Parathyroid adenoma (tissue), 2 donors: ENCODE measurements around the gene PDE8B.

Experiments
- H2AFZ ChIP-seq: fragments of 300-600 bp; sonication (generic); one replicate; pipeline ENCODE4 v1.7.0; 2017; ENCODE audit warnings: antibody characterized with exemption, mild to moderate bottlenecking
- H3K27ac ChIP-seq: fragments of 300-600 bp; sonication (generic); one replicate; pipeline ENCODE4 v1.7.0; 2017
- H3K27me3 ChIP-seq: fragments of 300-600 bp; sonication (generic); one replicate; pipeline ENCODE4 v1.7.0; 2017; ENCODE audit warnings: low read length; ENCODE audit not compliant: control insufficient read depth, insufficient read depth
- H3K36me3 ChIP-seq: fragments of 300-600 bp; sonication (generic); one replicate; pipeline ENCODE4 v1.7.0; 2017; ENCODE audit warnings: low read length; ENCODE audit not compliant: control insufficient read depth, insufficient read depth
- H3K4me1 ChIP-seq: fragments of 300-600 bp; sonication (generic); one replicate; pipeline ENCODE4 v1.7.0; 2017; ENCODE audit warnings: control low read depth
- H3K4me2 ChIP-seq: fragments of 300-600 bp; sonication (generic); one replicate; pipeline ENCODE4 v1.7.0; 2017; ENCODE audit warnings: low read length
- H3K4me3 ChIP-seq: fragments of 300-600 bp; sonication (generic); one replicate; pipeline ENCODE4 v1.7.0; 2017; ENCODE audit warnings: low read depth, low read length
- H3K79me2 ChIP-seq: fragments of 300-600 bp; sonication (generic); one replicate; pipeline ENCODE4 v1.7.0; 2017; ENCODE audit warnings: control low read depth
- H3K9ac ChIP-seq: fragments of 300-600 bp; sonication (generic); one replicate; pipeline ENCODE4 v1.7.0; 2017; ENCODE audit warnings: mild to moderate bottlenecking
- H3K9me3 ChIP-seq: fragments of 300-600 bp; sonication (generic); one replicate; pipeline ENCODE4 v1.7.0; 2017; ENCODE audit warnings: low read length; ENCODE audit not compliant: control insufficient read depth
- CTCF ChIP-seq: fragments of 300-600 bp; sonication (generic); IDR thresholded peaks from one replicate; pipeline ENCODE4 v1.7.0; 2017; ENCODE audit warnings: antibody characterized with exemption, mild to moderate bottlenecking
- donor health status: primary hyperparathyroidism.

Gene PDE8B

GRCh38 chr5:77249475-77249874 lies 39.0 kb downstream of the PDE8B start:
- H3K4me2 ChIP-seq = no peak overlapping the region
- H2AFZ ChIP-seq = no peak overlapping the region
- TF ChIP-seq CTCF = no peak
- H3K4me1 ChIP-seq = no peaks in the 10 kb centered on the region
- no peaks in the 10 kb centered on the region for H3K9me3 ChIP-seq
- H3K27ac ChIP-seq = no peak overlapping the region
- no peaks in the 10 kb centered on the region for H3K36me3 ChIP-seq
- H3K9ac ChIP-seq = no peak overlapping the region
- no peaks in the 10 kb centered on the region for H3K27me3 ChIP-seq
- no peak overlapping the region for H3K4me3 ChIP-seq
- H3K79me2 ChIP-seq = no peaks in the 10 kb centered on the region

- TF ChIP-seq CTCF = no peak
- no peaks in the 10 kb centered on the region for H3K27me3 ChIP-seq
- no peak overlapping the region for H3K4me3 ChIP-seq
These were observed 39.5 kb downstream of the PDE8B start for GRCh38 chr5:77250021-77250420.

DNA sequence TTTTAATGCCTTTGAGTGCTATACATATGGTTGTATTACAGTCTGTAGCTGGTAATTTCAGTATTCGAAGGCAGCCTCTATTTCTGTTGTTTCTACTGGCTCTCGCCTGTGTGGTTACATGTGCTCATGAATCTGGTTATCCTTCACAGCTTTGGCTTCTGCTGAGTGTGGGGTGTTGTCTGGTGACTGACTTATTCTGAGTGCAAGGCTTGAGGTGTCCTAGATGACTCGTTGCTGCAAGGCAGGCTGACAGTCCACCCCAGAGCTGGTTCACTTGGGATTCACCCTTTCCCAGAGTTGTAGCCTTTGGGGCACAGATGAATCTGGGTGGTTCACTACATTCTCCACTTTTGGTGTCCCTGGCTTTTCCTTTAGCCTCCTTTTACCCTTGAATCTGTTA lies 41.4 kb downstream of the PDE8B start:
- Histone ChIP-seq H3K9me3 (no peaks in the 10 kb centered on the region), H2AFZ (no peak overlapping the region), H3K4me1 (no peaks in the 10 kb centered on the region), H3K79me2 (no peaks in the 10 kb centered on the region), H3K36me3 (no peaks in the 10 kb centered on the region), H3K27ac (no peak overlapping the region), H3K27me3 (no peaks in the 10 kb centered on the region), H3K4me3 (no peak overlapping the region), H3K4me2 (no peak overlapping the region), H3K9ac (no peak overlapping the region)
- TF ChIP-seq CTCF = no peak

More at GRCh38 chr5:77250021-77250420, 39.5 kb downstream of the PDE8B start:
- no peaks in the 10 kb centered on the region for H3K4me1 ChIP-seq
- no peaks in the 10 kb centered on the region for H3K36me3 ChIP-seq
- no peaks in the 10 kb centered on the region for H3K9me3 ChIP-seq
- H2AFZ ChIP-seq = no peak overlapping the region
- H3K27ac ChIP-seq = no peak overlapping the region
- H3K4me2 ChIP-seq = no peak overlapping the region
- H3K79me2 ChIP-seq = no peaks in the 10 kb centered on the region
- H3K9ac ChIP-seq = no peak overlapping the region

DNA sequence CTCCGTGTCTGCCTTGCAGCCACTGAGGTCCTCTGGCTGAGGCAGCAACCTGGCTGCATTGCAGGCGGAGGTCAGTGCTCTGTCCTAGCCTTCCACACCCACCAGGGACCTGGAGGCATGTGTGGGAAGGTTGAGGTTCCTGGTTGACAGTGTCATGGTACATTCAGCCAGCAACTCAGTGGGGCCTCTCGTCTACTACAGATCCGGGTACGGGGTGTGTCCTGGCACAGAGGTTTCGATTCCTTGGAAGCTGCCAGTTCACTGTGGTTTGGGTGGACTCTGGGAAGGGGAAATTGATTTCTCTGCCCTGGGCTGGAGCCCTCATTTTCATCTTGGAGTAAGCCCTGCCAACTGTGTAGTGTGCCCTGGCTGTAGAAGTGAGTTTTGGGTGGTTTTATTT lies 45.1 kb downstream of the PDE8B start:
- no peaks in the 10 kb centered on the region for H3K4me1 ChIP-seq
- H3K36me3 ChIP-seq = no peaks in the 10 kb centered on the region
- H3K27ac ChIP-seq = no peak overlapping the region
- H3K79me2 ChIP-seq = no peaks in the 10 kb centered on the region
- H3K4me2 ChIP-seq = no peak overlapping the region
- TF ChIP-seq CTCF = no peak
- H3K4me3 ChIP-seq = no peak overlapping the region
- H3K9ac ChIP-seq = no peak overlapping the region
- H2AFZ ChIP-seq = no peak overlapping the region
- no peaks in the 10 kb centered on the region for H3K9me3 ChIP-seq
- H3K27me3 ChIP-seq = no peaks in the 10 kb centered on the region

DNA sequence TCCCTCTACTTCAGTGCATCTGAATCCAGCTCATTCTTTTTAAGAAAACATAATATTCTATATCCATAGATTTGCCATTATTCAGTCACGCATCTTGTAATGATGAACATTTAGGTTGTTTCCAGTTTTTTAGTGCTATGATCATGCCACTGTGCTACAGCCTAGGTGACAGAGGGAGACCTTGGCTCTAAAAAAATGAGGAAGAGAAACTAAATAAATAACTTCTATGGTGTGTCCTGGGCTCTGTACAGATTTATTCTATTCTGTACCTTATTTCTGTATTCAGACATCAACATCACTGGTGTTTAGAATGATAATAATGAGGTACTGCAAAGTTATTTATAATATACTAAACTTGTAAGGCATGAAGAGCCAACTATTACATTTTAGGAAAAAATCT lies 45.9 kb downstream of the PDE8B start:
- no peak for TF ChIP-seq CTCF
- Histone ChIP-seq H3K27ac (no peak overlapping the region), H3K79me2 (no peaks in the 10 kb centered on the region), H3K9me3 (no peaks in the 10 kb centered on the region), H3K27me3 (no peaks in the 10 kb centered on the region), H3K9ac (no peak overlapping the region), H2AFZ (no peak overlapping the region), H3K4me1 (no peaks in the 10 kb centered on the region), H3K4me3 (no peak overlapping the region), H3K36me3 (no peaks in the 10 kb centered on the region), H3K4me2 (no peak overlapping the region)
